GM19238 (cell line): ENCODE data around the gene CAMK2G.
"Not testable (repeated sequence)": the region's sequence is repeated elsewhere in the genome, so short reads cannot be mapped to it uniquely, and the experiment has no call there.

Source experiments
- DNase-seq: peaks from one replicate; pipeline ENCODE4 v3.0.0; 2011; ENCODE audit warnings: low spot score; ENCODE audit not compliant: insufficient read length

CAMK2G gene

GRCh38 chr10:73796035-73796434, 78.3 kb downstream of the CAMK2G start:
- not testable (repeated sequence) for DNase-seq

GRCh38 chr10:73795491-73795890, 78.9 kb downstream of the CAMK2G start:
- DNase-seq, result not testable (repeated sequence)

GRCh38 chr10:73793456-73793855, 80.9 kb downstream of the CAMK2G start:
- no peak for DNase-seq

- DNase-seq, result no peak
Measured at GRCh38 chr10:73791871-73792400, 82.4 kb downstream of the CAMK2G start.

GRCh38 chr10:73790886-73791625, 83.3 kb downstream of the CAMK2G start:
- DNase-seq, result no peak

GRCh38 chr10:73789659-73790055, 84.7 kb downstream of the CAMK2G start:
- DNase-seq, result no peak

- DNase-seq, result no peak
Measured at GRCh38 chr10:73788864-73789658, 85.3 kb downstream of the CAMK2G start.

- DNase-seq, result not testable (repeated sequence)
Measured at GRCh38 chr10:73787031-73787800, 87.1 kb downstream of the CAMK2G start.

- no peak for DNase-seq
Measured at GRCh38 chr10:73786512-73786885, 87.9 kb downstream of the CAMK2G start.

- DNase-seq, result no peak
Measured at GRCh38 chr10:73785721-73786511, 88.4 kb downstream of the CAMK2G start.

- DNase-seq, result peak; percentile 93
Measured at GRCh38 chr10:73785211-73785720, 89.1 kb downstream of the CAMK2G start, which contains the start of gene ZSWIM8. ZSWIM8 (plus strand) TSS chr10:73785606; CDS start chr10:73785879, 273 bp downstream.

- no peak for DNase-seq
Measured at GRCh38 chr10:73782749-73783085, 91.6 kb downstream of the CAMK2G start.

GRCh38 chr10:73781879-73782748, 92.2 kb downstream of the CAMK2G start, which contains the start of gene CHCHD1:
CHCHD1 (plus strand) TSS chr10:73782048; CDS start chr10:73782076, 28 bp downstream.
- DNase-seq, result peak; percentile 93

- DNase-seq, result no peak
Measured at GRCh38 chr10:73781548-73781878, 92.8 kb downstream of the CAMK2G start.

- no peak for DNase-seq
Measured at GRCh38 chr10:73780966-73781365, 93.4 kb downstream of the CAMK2G start.

- no peak for DNase-seq
Measured at GRCh38 chr10:73780301-73780700, 94.1 kb downstream of the CAMK2G start.

- DNase-seq, result no peak
Measured at GRCh38 chr10:73779539-73780197, 94.7 kb downstream of the CAMK2G start.

- no peak for DNase-seq
Measured at GRCh38 chr10:73779018-73779417, 95.3 kb downstream of the CAMK2G start.

- no peak for DNase-seq
Measured at GRCh38 chr10:73774637-73775036, 99.7 kb downstream of the CAMK2G start.
